Ascending aorta (tissue), 2 donors: Measurements from ENCODE around the gene CACFD1. TPM values are rescaled to one million over a fixed set of nuclear protein-coding genes. Genes with fewer than 3 reads are reported as not detected.

ENCODE experiments used
- DNase-seq, 2 donors: peaks; one replicate each; pipeline ENCODE4 v3.0.0-alpha.2; 2019; ENCODE audit warnings: low spot score in 2 of 2
- H3K27ac ChIP-seq, 2 donors: fragments of 200-600 bp; sonication (generic); one replicate each; pipeline ENCODE4 v1.5.1; 2016 to 2017; ENCODE audit warnings: mild to moderate bottlenecking in 1 of 2
- H3K27me3 ChIP-seq: fragments of 200-600 bp; sonication (generic); one replicate; pipeline ENCODE4 v1.5.1; 2017
- H3K36me3 ChIP-seq, 2 donors: fragments of 200-600 bp; sonication (generic); one replicate each; pipeline ENCODE4 v1.5.1; 2016
- H3K4me1 ChIP-seq, 2 donors: fragments of 200-600 bp; sonication (generic); one replicate each; pipeline ENCODE4 v1.5.1; 2016 to 2017; ENCODE audit warnings: mild to moderate bottlenecking in 1 of 2
- H3K4me3 ChIP-seq, 2 donors: fragments of 200-600 bp; sonication (generic); one replicate each; pipeline ENCODE4 v1.5.1; 2016 to 2017; ENCODE audit warnings: mild to moderate bottlenecking in 1 of 2
- H3K9me3 ChIP-seq, 2 donors: fragments of 200-600 bp; sonication (generic); one replicate each; pipeline ENCODE4 v1.5.1; 2016
- intact Hi-C: fragments of 100-400 bp; cut with DNase I; formaldehyde crosslinking; loops from one replicate; pipeline ENCODE4 v1.15.1; 2023
- total RNA-seq: library from RNA; depleted of rRNA; stranded (reverse); fragments of >200 nt; gene quantifications from one replicate; pipeline ENCODE4 v1.1.0, GENCODE V29; 2016
- TF ChIP-seq, protein P1 (sequence below), 3 experiments: fragments of 200-600 bp in 2 of 3; fragments of 450-650 bp in 1 of 3; sonication (generic) in 2 of 3; IDR thresholded peaks; one replicate each; pipeline ENCODE4 v1.5.1; 2016 to 2019; ENCODE audit warnings: antibody characterized with exemption in 3 of 3, mild to moderate bottlenecking in 1 of 3, moderate library complexity in 1 of 3

CACFD1 gene
- total RNA-seq, 1 donor from 2014 or later = 24.8 TPM

DNA sequence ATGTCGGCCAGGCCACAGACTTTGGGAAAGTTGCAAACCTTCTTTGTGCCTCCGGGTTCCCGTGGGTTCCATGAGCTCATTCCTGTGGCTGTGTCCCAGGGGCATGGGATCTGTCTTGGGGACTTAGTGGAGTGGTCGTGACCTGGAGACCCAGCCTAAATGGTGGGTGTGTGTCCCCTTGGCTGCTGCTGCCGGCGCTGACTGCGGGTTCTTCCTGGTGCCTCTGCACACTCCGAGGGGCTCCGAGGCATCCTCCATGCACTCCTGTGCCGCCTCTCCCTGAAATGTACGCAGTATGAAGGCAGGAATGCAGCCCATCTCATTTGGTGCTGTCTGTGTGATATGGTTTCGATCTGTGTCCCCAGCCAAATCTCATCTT is 40.1 kb downstream of the CACFD1 start:
- H3K36me3 ChIP-seq = no peaks in the 10 kb centered on the region
- H3K27me3 ChIP-seq = no peaks in the 10 kb centered on the region
- no peak for DNase-seq
- TF ChIP-seq, protein P1, sequence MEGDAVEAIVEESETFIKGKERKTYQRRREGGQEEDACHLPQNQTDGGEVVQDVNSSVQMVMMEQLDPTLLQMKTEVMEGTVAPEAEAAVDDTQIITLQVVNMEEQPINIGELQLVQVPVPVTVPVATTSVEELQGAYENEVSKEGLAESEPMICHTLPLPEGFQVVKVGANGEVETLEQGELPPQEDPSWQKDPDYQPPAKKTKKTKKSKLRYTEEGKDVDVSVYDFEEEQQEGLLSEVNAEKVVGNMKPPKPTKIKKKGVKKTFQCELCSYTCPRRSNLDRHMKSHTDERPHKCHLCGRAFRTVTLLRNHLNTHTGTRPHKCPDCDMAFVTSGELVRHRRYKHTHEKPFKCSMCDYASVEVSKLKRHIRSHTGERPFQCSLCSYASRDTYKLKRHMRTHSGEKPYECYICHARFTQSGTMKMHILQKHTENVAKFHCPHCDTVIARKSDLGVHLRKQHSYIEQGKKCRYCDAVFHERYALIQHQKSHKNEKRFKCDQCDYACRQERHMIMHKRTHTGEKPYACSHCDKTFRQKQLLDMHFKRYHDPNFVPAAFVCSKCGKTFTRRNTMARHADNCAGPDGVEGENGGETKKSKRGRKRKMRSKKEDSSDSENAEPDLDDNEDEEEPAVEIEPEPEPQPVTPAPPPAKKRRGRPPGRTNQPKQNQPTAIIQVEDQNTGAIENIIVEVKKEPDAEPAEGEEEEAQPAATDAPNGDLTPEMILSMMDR (IDR thresholded peaks at IDR 0.05) = no peak
- H3K9me3 ChIP-seq = peaks cover 12 to 20% of the 10 kb centered on the region in 2 donors
- H3K27ac ChIP-seq = no peak overlapping the region
- intact Hi-C loops = no loop called here
- no peak overlapping the region for H3K4me3 ChIP-seq
- no peaks in the 10 kb centered on the region for H3K4me1 ChIP-seq

DNA sequence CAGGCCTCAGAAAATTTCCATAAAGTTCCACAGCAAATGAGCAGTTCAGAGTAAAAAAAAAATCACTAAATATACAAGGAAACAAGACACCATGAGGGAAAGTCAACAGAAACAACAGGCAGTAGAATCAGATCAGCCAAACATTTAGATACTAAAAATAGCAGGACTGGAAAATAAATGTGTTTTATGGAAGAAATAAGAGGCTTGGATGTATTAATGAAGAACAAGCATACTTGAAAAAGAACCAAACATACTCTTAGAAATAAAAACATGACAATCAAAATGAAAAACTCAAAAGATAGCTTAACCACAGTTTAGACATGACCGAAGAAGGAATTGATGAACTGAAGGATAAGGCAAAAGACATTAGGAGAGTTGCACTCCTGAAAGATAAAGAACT is 42.3 kb downstream of the CACFD1 start:
- DNase-seq = no peak
- Histone ChIP-seq H3K4me1 (peaks cover 0 to 12% of the 10 kb centered on the region in 2 donors), H3K36me3 (no peaks in the 10 kb centered on the region), H3K4me3 (no peak overlapping the region), H3K27ac (no peak overlapping the region), H3K9me3 (peaks cover 12 to 20% of the 10 kb centered on the region in 2 donors), H3K27me3 (no peaks in the 10 kb centered on the region)
- TF ChIP-seq, protein P1 (IDR thresholded peaks at IDR 0.05) = no peak
- intact Hi-C loops = no loop called here

DNA sequence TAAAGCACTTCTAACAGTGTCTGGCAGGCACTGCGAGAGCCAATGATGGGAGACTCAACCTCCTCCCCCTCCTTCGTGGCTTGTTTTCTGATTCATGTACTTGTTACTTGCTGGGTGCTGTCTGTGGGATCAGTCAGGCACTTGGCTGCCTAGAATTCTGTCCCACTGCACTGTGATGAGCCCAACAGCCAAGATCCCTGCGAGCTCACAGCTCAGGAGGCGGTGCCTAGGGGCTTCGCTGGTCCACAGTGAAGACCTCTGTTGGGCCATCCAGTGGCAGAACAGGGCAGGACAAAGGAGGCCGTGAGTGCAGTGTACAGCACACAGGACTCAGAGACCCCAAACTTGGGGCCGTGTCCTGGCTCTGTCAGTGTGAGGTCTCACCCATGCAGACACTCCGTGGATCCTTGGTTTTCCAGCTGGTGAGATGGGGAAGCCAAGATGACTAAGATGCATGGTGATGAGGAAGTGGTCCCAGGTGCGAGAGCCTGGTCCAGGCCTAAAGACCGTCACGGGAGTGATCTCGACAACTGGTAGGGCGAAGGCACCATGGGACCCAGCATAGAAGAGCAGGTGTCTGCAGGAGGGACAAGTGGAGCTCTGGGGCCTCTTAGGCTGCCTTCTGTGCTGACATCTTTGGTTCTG is 45.5 kb downstream of the CACFD1 start:
- H3K9me3 ChIP-seq = peaks cover 12 to 20% of the 10 kb centered on the region in 2 donors
- H3K4me3 ChIP-seq = no peak overlapping the region
- H3K36me3 ChIP-seq = no peaks in the 10 kb centered on the region
- H3K4me1 ChIP-seq = peaks cover 0 to 17% of the 10 kb centered on the region in 2 donors
- DNase-seq = no peak
- peak overlapping the region in 1 of 2 donors; percentile 22 for H3K27ac ChIP-seq
- TF ChIP-seq, protein P1 (IDR thresholded peaks at IDR 0.05) = no peak
- no peaks in the 10 kb centered on the region for H3K27me3 ChIP-seq
- intact Hi-C loops = no loop called here

DNA sequence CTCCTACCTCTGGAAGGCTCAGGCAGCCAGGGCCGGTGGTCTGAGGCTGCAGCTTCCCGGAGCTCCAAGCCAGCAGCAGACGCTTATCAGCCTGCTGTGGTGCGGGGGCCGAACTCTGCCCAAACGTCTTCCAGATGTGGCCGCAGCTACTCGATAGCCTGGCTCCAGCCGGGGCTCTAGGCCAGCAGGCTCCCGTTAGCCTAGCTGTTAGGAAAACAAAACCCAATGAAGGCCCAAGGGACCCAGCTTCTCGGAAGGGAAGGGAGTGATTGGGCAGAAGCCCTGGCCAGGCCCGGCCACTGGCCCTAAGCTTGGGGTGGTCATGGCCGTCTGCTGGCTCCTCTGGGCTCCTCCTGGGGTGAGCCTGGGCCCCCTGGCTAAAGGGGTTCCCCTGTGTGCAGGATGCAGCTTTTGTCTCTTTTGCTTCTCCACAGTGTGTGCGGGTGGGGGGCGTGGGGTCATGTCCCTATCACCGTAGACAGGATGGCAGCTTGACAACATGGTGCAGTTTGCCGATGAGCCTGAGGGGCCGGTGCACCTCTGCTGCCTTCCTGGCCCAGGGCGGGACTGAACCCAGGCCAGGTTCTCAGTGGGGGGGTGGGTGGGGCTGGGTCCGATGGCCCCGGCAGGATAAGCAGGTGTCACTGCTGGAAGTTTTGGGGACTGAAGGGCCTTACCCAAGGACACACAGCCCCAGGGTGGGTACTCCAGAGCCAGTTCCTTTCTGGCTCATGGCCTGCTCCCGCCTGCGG is 46.3 kb downstream of the CACFD1 start:
- Histone ChIP-seq H3K36me3 (no peaks in the 10 kb centered on the region), H3K4me1 (peaks cover 0 to 17% of the 10 kb centered on the region in 2 donors), H3K4me3 (no peak overlapping the region), H3K27me3 (no peaks in the 10 kb centered on the region), H3K9me3 (peaks cover 12 to 20% of the 10 kb centered on the region in 2 donors), H3K27ac (peak overlapping the region in 1 of 2 donors; percentile 22)
- intact Hi-C loops = no loop called here
- TF ChIP-seq, protein P1 (IDR thresholded peaks at IDR 0.05) = no peak
- peak in 1 of 2 donors; percentile 81 for DNase-seq

DNA sequence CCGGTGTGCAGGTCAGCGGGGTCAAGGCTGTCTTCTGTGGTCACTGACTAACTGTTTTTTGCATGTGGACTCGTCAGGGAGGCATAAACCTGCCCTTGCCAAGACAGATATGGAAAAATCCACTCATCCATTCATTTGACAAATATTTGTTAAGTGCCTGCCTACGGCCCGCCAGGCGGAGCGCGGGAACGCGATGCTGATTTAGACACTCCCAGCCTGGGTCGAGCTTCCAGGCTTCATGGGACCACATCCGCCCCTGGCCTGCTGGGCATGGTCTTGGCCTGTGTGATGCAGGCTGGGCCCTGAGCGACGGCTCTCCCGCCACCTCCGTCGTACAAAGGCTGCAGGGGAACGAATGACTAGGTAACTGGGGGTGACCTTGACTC is 46.9 kb downstream of the CACFD1 start:
- Histone ChIP-seq H3K4me1 (peaks cover 0 to 17% of the 10 kb centered on the region in 2 donors), H3K27me3 (no peaks in the 10 kb centered on the region), H3K4me3 (no peak overlapping the region), H3K27ac (peak overlapping the region in 1 of 2 donors; percentile 22), H3K36me3 (no peaks in the 10 kb centered on the region), H3K9me3 (peaks cover 9 to 16% of the 10 kb centered on the region in 2 donors)
- intact Hi-C loops = no loop called here
- TF ChIP-seq, protein P1 (IDR thresholded peaks at IDR 0.05) = no peak
- peak; percentile 20 to 84 for DNase-seq
